ENCODE measurements around the gene MT2A.

The MT2A gene

DNA sequence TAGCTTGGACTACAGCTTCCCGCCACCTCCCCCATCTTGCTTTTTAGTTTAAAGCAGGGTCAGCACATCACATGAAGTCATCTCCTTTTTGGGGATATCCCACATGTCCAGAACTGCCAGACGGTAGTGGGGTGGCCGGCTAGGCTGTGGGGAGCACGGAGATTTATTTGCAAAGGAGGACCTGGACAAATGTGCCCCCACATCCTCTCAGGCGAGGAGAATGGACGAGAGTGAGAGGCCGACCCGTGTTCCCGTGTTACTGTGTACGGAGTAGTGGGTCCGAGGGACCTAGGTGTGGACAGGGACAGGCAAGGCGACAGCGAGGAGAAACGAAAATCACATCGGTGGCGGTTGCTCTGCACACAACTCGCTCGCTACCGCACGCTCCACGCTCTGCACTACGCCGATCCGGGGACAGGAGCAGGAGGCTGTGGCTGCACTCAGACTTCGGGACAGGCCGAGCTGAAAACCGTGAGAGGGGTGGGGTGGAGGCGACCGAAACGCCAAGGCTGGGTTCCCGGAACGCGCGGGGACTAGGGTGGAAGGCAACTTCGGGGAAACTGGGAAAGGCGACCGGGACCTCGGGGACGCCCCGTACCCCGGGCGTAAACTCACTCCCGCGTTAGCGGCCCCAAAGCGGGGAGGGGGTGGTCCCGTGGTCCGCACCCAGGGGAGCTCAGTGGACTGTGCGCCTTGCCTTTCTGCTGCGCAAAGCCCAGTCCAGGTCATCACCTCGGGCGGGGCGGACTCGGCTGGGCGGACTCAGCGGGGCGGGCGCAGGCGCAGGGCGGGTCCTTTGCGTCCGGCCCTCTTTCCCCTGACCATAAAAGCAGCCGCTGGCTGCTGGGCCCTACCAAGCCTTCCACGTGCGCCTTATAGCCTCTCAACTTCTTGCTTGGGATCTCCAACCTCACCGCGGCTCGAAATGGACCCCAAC lies 29.7 kb downstream of the MT2A start, which contains the start of gene MT1A:
Gene MT1A, plus strand, starts transcription at position 853 of the 937 bp plus-strand sequence. Its CDS starts 73 bp downstream, at position 926.
- DNase-seq (ENCODE audit: low read depth, low spot score) = peak; percentile 76

DNA sequence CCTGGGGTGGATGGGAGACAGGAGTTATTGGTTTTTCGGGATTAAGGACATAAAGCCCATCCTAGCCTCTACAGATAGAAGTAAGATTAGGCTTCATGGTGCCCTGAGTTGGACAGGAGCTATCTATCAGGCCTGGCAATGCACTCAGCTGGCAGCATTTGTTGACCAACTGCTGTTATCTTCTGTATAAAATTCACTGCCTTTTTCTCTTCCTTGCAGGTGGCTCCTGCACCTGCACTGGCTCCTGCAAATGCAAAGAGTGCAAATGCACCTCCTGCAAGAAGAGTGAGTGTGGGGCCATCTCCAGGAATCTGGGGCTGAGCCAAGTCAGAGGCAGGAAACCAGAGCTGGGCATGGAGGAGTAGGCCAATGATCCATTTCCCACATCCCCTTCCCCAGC lies 30.7 kb downstream of the MT2A start:
- no peak for DNase-seq (ENCODE audit: low read depth, low spot score)

DNA sequence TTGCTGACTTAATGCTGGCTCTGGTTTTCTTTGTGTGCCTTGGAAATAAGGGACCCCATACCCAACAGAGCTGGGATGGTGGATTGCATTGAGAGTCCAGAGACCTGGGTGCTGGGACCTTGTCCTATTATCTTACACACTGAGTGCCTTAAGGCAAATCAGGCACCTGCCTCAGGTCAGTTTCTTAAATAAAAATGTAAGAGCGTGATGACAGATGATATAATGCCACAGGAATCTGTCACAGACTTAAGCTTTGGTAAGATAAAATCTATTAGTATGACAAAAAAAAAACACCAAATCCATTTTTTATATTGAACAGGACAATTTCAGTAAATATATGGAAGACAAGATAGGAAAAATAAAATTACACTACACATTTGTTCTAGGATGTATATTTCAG lies 31.7 kb downstream of the MT2A start:
- no peak for DNase-seq (ENCODE audit: low read depth, low spot score)

DNA sequence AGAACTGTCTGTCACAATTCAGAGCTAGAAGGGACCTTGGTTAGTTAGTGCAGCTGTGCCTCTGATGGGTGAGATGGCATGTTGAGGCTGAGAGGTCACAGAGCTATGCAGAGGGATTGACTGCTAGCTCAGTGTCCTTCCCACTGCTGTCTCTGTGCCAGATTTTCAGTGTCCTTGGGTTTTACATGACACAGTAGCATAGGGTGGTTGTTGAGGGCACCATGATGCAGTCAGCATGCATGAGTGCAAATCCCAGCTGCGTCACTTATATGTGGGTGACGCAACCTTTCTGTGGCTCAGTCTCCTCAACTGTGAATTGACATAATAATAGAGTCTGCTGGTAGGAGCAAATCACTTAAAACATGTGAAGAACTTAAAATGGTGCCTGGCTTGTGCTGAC lies 32.8 kb downstream of the MT2A start:
- DNase-seq (ENCODE audit: low read depth, low spot score) = no peak

DNA sequence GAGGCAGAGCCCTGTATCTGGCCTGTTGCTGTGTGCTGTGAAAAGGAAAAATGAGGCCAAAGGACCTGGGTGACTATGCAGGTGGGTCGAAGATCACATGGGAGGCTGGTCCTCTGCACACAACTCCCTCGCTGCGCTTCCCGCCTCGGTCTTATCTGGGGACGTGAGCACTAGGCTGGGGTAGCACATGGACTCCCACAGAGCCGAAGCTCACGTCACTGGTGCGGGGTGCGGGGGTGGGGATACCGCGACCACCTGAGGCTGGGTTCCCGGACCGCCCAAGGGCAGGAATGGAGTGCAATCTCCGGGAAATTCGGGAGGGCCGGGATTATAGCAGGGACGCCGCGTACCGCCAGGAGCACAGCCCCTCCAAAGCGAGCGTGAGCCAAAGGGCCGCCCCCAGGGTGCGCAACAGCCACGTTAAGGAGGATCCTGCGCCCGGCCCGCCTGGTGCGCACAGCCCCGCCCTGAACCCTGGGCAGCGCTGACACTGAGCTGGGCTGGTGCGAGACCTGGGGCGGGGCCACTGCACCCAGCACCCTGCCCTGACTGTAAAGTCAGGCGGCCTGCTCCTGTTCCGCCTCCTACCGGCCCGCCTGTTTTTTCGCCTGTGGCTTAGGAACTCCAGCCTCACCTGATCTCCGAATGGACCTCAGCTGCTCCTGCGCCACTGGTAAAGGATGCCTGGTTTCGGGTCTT lies 34.8 kb downstream of the MT2A start:
- peak; percentile 72 for DNase-seq (ENCODE audit: low read depth, low spot score)

DNA sequence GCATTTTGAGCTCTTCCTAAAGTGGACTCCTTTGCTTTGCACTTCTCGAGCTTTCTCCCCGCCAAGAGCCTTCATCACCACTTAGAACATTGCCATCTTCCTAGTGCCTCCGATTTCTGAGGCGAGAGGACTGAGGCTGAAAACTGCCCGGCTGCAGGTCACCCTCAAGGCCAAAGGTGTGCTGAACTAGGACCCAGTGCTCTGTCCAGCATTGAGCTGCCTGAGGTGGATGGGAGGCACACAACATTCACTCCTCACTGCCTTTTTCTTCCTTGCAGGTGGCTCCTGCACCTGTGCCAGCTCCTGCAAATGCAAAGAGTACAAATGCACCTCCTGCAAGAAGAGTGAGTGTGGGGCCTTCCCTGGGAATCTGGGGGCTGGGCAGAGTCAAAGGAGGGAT lies 35.4 kb downstream of the MT2A start:
- DNase-seq (ENCODE audit: low read depth, low spot score) = no peak

DNA sequence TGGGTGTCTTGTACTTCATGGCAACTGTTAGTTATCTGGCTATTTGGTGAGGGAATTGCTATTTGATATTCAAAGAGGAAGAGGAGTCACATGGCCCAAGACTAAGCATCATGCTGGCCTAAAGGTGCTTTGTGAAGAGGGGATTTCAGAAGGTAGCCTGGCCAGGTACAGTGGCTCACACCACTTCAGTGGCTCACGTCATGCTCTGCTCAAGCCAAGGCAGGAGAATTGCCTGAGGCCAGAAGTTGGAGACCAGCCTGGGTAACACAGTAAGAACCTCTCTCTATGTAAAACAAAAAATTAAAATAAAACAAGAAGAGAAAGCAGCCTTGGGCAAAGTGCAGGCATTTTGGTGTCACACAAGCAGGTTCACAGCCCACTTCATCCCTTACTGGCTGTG lies 36.9 kb downstream of the MT2A start:
- DNase-seq (ENCODE audit: low read depth, low spot score) = no peak

DNA sequence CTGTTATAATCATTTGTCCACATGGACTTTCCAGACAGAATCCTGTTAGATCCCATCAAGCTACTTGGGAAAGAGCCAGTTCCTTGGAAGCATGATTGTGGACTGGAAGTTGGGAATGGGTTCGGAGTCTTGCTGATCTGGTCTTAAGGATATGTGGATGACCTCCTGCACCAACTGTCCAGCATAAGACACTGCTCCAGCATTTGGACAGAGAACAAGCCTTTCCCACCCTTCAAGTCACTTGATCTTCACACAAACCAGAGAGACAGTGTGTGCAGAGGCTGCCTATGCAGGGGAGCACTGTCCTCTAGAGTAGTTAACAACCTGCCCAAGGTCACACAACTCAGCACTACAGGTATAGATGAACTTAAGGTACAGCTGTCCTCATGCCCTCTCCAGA lies 37.5 kb downstream of the MT2A start:
- DNase-seq (ENCODE audit: low read depth, low spot score) = no peak

DNA sequence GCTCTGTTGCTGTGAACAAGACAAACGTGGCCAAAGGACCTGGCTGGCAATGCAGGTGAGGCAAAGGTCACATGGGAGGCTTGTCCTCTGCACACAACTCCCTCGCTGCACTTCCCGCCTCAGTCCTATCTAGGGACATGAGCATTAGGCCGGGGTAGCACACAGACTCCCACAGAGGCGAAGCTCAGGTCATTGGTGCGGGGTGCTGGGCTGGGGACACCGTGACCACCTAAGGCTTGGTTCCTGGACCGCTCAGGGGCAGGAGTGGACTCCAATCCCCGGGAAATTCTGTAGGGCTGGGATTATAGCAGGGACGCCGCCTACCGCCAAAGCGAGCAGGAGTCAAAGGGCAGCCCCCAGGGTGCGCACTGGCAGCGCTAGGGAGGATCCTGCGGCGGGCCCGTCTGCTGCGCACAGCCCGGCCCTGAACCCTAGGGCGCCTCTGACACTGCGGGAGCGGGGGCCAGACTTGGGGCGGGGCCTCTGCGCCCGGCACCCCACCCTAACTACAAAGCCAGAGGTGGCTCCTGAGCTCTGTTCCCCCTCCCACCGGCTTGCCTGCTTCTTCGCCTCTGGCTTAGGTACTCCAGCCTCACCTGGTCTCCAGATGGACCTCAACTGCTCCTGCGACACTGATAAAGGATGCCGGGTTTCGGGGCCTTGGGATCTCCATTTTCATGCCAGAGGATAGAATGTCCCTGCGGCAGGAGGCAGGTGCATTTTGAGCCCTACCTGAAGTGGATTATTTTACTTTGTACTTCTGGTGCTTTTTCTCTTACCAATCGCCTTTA lies 39.5 kb downstream of the MT2A start:
- no peak for DNase-seq (ENCODE audit: low read depth, low spot score)

DNA sequence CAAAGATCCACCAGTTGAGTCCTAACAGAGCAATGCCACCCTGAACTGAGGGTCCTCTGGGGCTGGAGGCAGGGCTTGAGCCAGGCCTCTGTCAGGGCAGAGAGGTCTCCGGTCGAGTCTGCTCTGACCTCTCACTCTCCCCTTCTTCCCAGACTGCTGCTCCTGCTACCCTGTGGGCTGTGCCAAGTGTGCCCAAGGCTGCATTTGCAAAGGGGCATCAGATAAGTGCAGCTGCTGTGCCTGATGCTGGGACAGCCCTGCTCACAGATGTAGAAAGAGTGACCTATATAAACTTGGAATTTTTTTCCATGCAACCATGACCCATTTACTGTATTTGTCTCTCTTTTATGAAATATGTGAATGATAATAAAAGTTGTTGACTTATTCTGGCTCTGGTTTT lies 40.9 kb downstream of the MT2A start:
- no peak for DNase-seq (ENCODE audit: low read depth, low spot score)

DNA sequence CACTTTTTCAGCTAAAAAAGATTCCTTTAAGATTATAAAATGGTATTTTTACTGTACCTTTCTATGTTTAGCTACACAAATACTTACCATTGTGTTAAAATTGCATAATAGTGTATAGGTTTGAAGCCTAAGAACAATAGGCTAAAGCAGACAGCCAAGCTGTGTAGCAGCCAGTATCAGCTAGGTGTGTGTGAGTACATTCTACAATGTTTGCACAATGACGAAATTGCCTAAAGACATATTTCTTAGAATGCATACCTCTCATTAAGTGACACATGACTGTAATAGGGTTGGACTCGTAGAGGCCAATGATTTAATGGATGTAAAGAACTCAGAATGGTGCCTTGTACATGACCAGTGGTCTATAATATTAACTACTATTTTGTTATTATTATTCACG lies 41.4 kb downstream of the MT2A start:
- no peak for DNase-seq (ENCODE audit: low read depth, low spot score)

DNA sequence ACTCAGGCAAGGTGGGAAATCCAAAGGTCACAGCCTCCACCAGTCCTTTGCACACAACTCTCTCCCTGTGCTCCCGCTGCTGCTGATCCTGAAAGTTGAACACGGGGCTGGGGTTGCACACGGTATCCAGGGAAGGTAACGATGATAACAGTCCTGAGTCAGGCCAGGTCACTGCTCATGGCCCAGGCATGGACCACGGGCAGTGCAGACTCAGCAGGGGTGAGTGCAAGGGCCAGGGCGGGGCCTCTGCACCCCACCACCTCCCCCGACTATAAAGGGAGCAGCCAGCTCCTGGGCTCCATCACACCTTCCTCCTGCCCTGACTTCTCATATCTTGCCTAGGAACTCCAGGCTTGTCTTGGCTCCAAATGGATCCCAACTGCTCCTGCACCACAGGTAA lies 43.2 kb downstream of the MT2A start, which contains the start of gene MT1B:
Gene MT1B, plus strand, starts transcription at position 301 of the 400 bp plus-strand sequence. Its CDS starts 68 bp downstream, at position 369.
- DNase-seq (ENCODE audit: low read depth, low spot score) = no peak

DNA sequence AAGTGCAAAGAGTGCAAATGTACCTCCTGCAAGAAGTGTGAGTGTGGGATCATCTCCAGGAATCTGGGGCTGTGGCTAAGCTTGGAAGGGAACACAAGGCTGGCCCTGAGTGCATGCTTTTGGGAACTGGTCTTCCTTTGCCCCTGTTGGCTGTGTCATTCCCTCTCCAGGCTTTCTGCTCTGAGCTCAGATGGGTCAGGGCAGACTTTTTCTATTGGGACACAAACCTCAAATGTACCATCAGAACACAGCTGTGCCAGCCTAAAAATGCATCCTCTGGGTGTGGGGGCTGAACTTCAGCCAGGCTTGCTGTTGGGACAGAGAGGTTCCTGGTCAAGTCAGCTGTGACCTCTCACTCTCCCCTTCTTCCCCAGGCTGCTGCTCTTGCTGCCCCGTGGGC lies 44.2 kb downstream of the MT2A start:
- no peak for DNase-seq (ENCODE audit: low read depth, low spot score)

DNA sequence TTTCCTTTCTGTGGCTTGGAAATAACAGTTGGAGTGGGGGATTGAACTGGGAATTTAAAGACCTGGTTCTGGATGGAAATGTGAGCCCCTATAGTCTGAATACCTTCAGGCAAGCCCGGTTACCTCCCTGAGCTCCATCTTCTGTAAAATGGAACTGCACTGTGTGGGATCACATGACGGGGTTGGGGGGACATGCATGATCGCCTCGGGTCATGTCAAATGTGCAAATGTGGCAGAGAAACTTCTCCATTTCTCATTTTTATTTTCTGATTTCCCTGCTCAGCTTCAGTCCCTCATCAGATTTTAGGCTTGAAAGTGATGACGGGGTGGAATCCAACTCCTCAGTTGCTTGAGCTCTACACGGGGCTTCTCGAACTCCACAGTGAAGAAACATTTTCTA lies 44.8 kb downstream of the MT2A start:
- no peak for DNase-seq (ENCODE audit: low read depth, low spot score)

DNA sequence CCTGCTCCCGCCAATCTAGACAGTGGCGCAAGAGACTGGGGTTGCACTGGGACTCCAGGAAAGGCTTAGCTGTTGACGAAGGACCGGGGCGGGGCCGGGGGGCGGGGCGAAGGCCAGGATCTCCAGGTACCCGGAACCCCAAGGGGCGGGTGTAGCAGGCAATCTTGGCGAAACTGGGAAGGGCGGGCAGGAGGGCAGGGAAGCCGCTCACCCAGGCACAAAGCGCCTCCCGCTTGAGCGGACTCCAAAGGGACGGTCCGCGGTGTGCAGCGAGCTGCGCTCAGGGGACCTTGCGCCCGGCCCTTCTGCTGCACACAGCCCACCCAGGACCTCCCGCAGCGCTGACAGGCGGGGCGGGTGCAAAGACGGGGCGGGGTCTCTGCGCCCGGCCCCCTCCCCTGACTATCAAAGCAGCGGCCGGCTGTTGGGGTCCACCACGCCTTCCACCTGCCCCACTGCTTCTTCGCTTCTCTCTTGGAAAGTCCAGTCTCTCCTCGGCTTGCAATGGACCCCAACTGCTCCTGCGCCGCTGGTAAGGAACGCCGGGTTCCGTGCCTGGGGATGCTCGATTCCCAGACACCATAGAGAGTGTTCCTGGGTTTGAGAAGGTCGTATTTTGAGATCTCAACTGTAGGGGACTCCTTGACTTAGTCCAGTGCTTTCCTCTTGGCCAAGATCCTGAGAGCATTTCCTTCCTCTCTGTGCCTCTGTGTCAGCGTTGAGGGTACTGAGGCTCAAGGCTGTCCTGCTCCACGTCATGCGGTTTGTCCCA lies 49.4 kb downstream of the MT2A start, which contains the start of gene MT1F:
Gene MT1F, plus strand, starts transcription at position 405 of the 772 bp plus-strand sequence. Its CDS starts 100 bp downstream, at position 505.
- DNase-seq (ENCODE audit: low read depth, low spot score) = peak; percentile 82

DNA sequence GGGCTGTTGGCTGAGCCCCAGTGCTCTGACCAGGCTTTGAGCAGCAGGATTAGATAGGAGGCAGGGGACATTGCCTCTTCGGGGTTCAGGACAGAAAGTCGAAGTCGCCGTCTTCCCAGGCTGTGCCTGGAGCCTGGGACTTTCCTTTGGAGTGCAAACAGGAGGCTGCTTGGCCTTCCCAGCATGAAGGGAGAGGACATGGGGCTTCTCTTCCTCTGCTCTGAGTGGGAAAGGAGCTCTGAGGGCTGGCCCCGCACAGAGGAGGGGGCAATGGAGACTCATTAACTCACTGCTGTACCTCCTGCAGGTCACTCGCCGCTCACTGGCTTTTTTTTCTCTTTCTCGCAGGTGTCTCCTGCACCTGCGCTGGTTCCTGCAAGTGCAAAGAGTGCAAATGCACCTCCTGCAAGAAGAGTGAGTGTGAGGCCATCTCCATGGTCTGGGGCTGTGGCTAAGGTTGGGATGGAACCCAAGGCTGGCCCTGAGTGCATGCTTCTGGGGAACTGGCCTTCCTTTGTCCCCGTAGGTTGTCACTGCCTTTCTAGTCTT lies 50.0 kb downstream of the MT2A start:
- no peak for DNase-seq (ENCODE audit: low read depth, low spot score)

Data from ELF-1 (cell line).